ENCODE results near the gene RNF220. TPM values are rescaled to one million over a fixed set of nuclear protein-coding genes. Genes with fewer than 3 reads are reported as not detected.

The RNF220 gene
- total and polyA plus RNA-seq, 9 of the 15 experiments (the other 6 are each of a cell fraction or from before 2014, with no cell fraction given), result 5.1 to 117 (median 66.9) TPM

GRCh38 chr1:44632598-44632997 lies 227.5 kb downstream of the RNF220 start (continued):
- TF ChIP-seq ARID4B (CRISPR knock-in tag; IDR thresholded peaks at IDR 0.05) (no peak), MTF1 (CRISPR knock-in tag; IDR thresholded peaks at IDR 0.05; ENCODE audit: borderline replicate concordance) (no peak), ZNF583 (CRISPR knock-in tag; IDR thresholded peaks at IDR 0.05) (no peak), CEBPG (CRISPR knock-in tag; IDR thresholded peaks at IDR 0.05) (no peak), CEBPG (tag; conservative IDR thresholded peaks at IDR 0.05 in 1 of 2, IDR thresholded peaks at IDR 0.05 in 1 of 2) (no peak), GTF2B (IDR thresholded peaks at IDR 0.05; ENCODE audit: extremely low read depth, insufficient read length) (no peak), NRF1 (conservative IDR thresholded peaks at IDR 0.05 in 1 of 2, IDR thresholded peaks at IDR 0.05 in 1 of 2) (0 out of 4 replicates have a peak, but pooled peaks of 1 of the 2 experiments have one; percentile 11), USF2 (CRISPR knock-in tag; IDR thresholded peaks at IDR 0.05) (no peak), TAF1 (IDR thresholded peaks at IDR 0.05; ENCODE audit: control insufficient read depth, extremely low read depth, insufficient read depth, low read length, severe bottlenecking) (no peak), SOX6 (IDR thresholded peaks at IDR 0.05) (no peak), EGR1 (conservative IDR thresholded peaks at IDR 0.05) (peak; percentile 66), SMARCC2 (IDR thresholded peaks at IDR 0.05; ENCODE audit: low read depth) (no peak), PRPF4 (IDR thresholded peaks at IDR 0.05; ENCODE audit: insufficient read depth, low read depth, low read length, poor library complexity, severe bottlenecking) (no peak), ZKSCAN3 (CRISPR knock-in tag; IDR thresholded peaks at IDR 0.05) (no peak), RBM25 (IDR thresholded peaks at IDR 0.05; ENCODE audit: low read depth, low read length, severe bottlenecking) (no peak), ZNF232 (CRISPR knock-in tag; IDR thresholded peaks at IDR 0.05) (no peak), ZNF778 (CRISPR knock-in tag; IDR thresholded peaks at IDR 0.05) (no peak), PPARD (CRISPR knock-in tag; IDR thresholded peaks at IDR 0.05) (no peak), MYNN (IDR thresholded peaks at IDR 0.05) (no peak), MYNN (CRISPR knock-in tag; IDR thresholded peaks at IDR 0.05) (no peak), HDAC8 (tag; IDR thresholded peaks at IDR 0.05) (no peak), POLR2G (IDR thresholded peaks at IDR 0.05; ENCODE audit: low read depth, low read length) (no peak), ZNF239 (CRISPR knock-in tag; IDR thresholded peaks at IDR 0.05) (no peak), CREB3 (tag; conservative IDR thresholded peaks at IDR 0.05; ENCODE audit: low read depth) (0 out of 2 replicates have a peak, but pooled peaks have one; percentile 9)

Data from K562 (cell line).